DOHH2 (cell line): Measurements from ENCODE around the gene ZNF627.

Experiments used
- EZH2phosphoT487 ChIP-seq: fragments of 200-600 bp; sonication (generic); IDR thresholded peaks from 2 replicates; pipeline ENCODE4 v1.6.1; 2017; ENCODE audit warnings: borderline replicate concordance, mild to moderate bottlenecking, antibody characterized with exemption, low read length, moderate library complexity, mixed read lengths
- TF ChIP-seq, protein P1 (sequence below): fragments of 200-600 bp; sonication (generic); IDR thresholded peaks from one replicate; pipeline ENCODE4 v1.5.1; 2014; ENCODE audit warnings: antibody characterized with exemption, mild to moderate bottlenecking, low read depth, low read length; ENCODE audit not compliant: poor library complexity, severe bottlenecking

- TF ChIP-seq, protein P1, sequence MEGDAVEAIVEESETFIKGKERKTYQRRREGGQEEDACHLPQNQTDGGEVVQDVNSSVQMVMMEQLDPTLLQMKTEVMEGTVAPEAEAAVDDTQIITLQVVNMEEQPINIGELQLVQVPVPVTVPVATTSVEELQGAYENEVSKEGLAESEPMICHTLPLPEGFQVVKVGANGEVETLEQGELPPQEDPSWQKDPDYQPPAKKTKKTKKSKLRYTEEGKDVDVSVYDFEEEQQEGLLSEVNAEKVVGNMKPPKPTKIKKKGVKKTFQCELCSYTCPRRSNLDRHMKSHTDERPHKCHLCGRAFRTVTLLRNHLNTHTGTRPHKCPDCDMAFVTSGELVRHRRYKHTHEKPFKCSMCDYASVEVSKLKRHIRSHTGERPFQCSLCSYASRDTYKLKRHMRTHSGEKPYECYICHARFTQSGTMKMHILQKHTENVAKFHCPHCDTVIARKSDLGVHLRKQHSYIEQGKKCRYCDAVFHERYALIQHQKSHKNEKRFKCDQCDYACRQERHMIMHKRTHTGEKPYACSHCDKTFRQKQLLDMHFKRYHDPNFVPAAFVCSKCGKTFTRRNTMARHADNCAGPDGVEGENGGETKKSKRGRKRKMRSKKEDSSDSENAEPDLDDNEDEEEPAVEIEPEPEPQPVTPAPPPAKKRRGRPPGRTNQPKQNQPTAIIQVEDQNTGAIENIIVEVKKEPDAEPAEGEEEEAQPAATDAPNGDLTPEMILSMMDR, result no peak
- no peak for TF ChIP-seq EZH2phosphoT487
These were observed 65.9 kb downstream of the ZNF627 start for GRCh38 chr19:11663181-11663591.
